Measurements from ENCODE around the gene MSI1.

- no peak for TF ChIP-seq POLR2A (IDR thresholded peaks at IDR 0.05; ENCODE audit: low read length)
- no peak for TF ChIP-seq GATA1 (IDR thresholded peaks at IDR 0.05; ENCODE audit: low read depth, low read length)
These were observed 47.4 kb downstream of the MSI1 start for GRCh38 chr12:120321382-120322202.

Measured in erythroblast (primary cell).